ENCODE results near the gene UCP2.
"Not testable (repeated sequence)": the region's sequence is repeated elsewhere in the genome, so short reads cannot be mapped to it uniquely, and the experiment has no call there.

The UCP2 gene

GRCh38 chr11:73944085-73944484, 38.6 kb downstream of the UCP2 start:
- DNase-seq (ENCODE audit: low read depth) = no peak

- no peak for DNase-seq (ENCODE audit: low read depth)
Observed at GRCh38 chr11:73942010-73942409, 40.6 kb downstream of the UCP2 start.

- no peak for DNase-seq (ENCODE audit: low read depth)
Observed at GRCh38 chr11:73940801-73941570, 41.7 kb downstream of the UCP2 start.

- DNase-seq (ENCODE audit: low read depth) = no peak
Observed at GRCh38 chr11:73939096-73939495, 43.5 kb downstream of the UCP2 start.

- DNase-seq (ENCODE audit: low read depth) = not testable (repeated sequence)
Observed at GRCh38 chr11:73936047-73936446, 46.6 kb downstream of the UCP2 start.

GRCh38 chr11:73932781-73933180, 49.9 kb downstream of the UCP2 start:
- DNase-seq (ENCODE audit: low read depth) = no peak

- DNase-seq (ENCODE audit: low read depth) = no peak
Observed at GRCh38 chr11:73931951-73932350, 50.7 kb downstream of the UCP2 start.

GRCh38 chr11:73931039-73931645, 51.5 kb downstream of the UCP2 start:
- DNase-seq (ENCODE audit: low read depth) = peak; percentile 49

- DNase-seq (ENCODE audit: low read depth) = no peak
Observed at GRCh38 chr11:73929388-73929787, 53.3 kb downstream of the UCP2 start.
